HFFc6 (cell line): ENCODE data around the gene SYNGR1. TPM values are rescaled to one million over a fixed set of nuclear protein-coding genes. Genes with fewer than 3 reads are reported as not detected.
"Not testable (repeated sequence)": the region's sequence is repeated elsewhere in the genome, so short reads cannot be mapped to it uniquely, and the experiment has no call there.

Source experiments
- DNase-seq: peaks from one replicate; pipeline ENCODE4 v3.0.0-alpha.2; 2018
- H3K27ac Mint-ChIP-seq: 2 replicates; pipeline ENCODE4 v1.8.0; 2020; ENCODE audit warnings: mild to moderate bottlenecking, mixed read lengths
- H3K27me3 Mint-ChIP-seq: 2 replicates; pipeline ENCODE4 v1.8.0; 2021; ENCODE audit warnings: mild to moderate bottlenecking, moderate library complexity, mixed read lengths; ENCODE audit not compliant: insufficient read depth
- H3K36me3 Mint-ChIP-seq: 2 replicates; pipeline ENCODE4 v1.8.0; 2021; ENCODE audit warnings: low read depth, mixed read lengths
- H3K4me1 Mint-ChIP-seq: 2 replicates; pipeline ENCODE4 v1.8.0; 2020; ENCODE audit warnings: low read depth, mixed read lengths
- H3K4me3 Mint-ChIP-seq: 2 replicates; pipeline ENCODE4 v1.8.0; 2020; ENCODE audit warnings: mild to moderate bottlenecking, moderate library complexity, mixed read lengths
- H3K9me3 Mint-ChIP-seq: 2 replicates; pipeline ENCODE4 v1.8.0; 2020; ENCODE audit warnings: mild to moderate bottlenecking, mixed read lengths
- total RNA-seq, 6 experiments: library from RNA; stranded (reverse); fragmentation: NEBNext Ultra II Directional; extraction: Animal tissue kit (Norgen Biotek cat#: 25700); gene quantifications; 2 replicates in 1 of 6; 3 replicates in 5 of 6; pipeline ENCODE4 v1.2.3, GENCODE V29; 2021
- TF ChIP-seq, protein P1 (sequence below): fragments of 200-600 bp; sonication (generic); IDR thresholded peaks from 2 replicates; pipeline ENCODE4 v1.5.0; 2021; ENCODE audit warnings: antibody characterized with exemption, mild to moderate bottlenecking

Gene SYNGR1
- total RNA-seq, 6 experiments from 2014 or later, result 16.0 to 20.2 (median 18.5) TPM

- TF ChIP-seq, protein P1, sequence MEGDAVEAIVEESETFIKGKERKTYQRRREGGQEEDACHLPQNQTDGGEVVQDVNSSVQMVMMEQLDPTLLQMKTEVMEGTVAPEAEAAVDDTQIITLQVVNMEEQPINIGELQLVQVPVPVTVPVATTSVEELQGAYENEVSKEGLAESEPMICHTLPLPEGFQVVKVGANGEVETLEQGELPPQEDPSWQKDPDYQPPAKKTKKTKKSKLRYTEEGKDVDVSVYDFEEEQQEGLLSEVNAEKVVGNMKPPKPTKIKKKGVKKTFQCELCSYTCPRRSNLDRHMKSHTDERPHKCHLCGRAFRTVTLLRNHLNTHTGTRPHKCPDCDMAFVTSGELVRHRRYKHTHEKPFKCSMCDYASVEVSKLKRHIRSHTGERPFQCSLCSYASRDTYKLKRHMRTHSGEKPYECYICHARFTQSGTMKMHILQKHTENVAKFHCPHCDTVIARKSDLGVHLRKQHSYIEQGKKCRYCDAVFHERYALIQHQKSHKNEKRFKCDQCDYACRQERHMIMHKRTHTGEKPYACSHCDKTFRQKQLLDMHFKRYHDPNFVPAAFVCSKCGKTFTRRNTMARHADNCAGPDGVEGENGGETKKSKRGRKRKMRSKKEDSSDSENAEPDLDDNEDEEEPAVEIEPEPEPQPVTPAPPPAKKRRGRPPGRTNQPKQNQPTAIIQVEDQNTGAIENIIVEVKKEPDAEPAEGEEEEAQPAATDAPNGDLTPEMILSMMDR, result no peak
- peak overlapping the region; percentile 100 for H3K27ac Mint-ChIP-seq
- H3K4me3 Mint-ChIP-seq, result peak overlapping the region; percentile 100
- DNase-seq, result no peak
- H3K4me1 Mint-ChIP-seq, result peaks cover 44% of the 10 kb centered on the region
- H3K9me3 Mint-ChIP-seq, result peaks cover 14% of the 10 kb centered on the region
- peaks cover 31% of the 10 kb centered on the region for H3K27me3 Mint-ChIP-seq
- peaks cover 54% of the 10 kb centered on the region for H3K36me3 Mint-ChIP-seq
These were observed 31.1 kb upstream of the SYNGR1 start for GRCh38 chr22:39318507-39319283.

DNA sequence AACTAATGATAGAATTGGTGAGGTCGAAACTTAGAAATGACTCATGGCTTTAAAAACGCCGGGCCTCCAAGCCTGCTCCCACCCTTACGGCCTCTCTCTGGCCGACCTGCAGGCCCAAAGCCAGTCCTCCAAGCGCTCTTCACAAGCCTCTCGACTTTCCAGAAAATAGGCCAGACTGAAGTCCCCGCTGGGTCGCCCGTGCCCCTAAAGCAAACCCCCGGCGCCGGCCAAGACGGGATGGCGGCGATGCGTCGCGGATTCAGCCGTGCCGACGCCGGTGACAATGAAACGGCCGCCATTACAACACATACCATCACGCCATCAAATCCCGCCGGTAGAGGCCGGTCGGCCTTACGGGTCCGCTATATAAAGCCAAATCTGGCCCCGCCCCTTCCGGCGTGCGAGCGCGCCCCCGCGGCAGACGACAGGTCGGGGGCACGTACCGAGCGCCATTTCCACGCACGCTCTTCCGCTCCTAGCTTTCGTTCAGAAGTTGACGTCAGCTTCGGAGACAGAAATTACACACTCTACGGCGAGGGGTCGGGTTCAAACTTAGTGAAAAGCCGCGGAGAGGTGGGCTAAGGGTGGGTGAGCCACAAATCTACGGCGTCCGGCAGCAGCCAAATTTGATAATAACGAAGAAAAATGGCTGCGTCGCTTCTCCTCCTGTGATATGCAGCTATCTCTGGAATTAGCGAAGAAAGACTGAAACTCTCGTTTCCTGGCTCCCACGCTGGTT is 30.3 kb upstream of the SYNGR1 start, which contains the start of gene RPL3:
TSS of gene RPL3 (minus strand) at position 340 of the 739 bp plus-strand sequence. CDS start at position 314, 26 bp downstream.
- Mint-ChIP-seq H3K4me1 (peaks cover 41% of the 10 kb centered on the region), H3K27me3 (peaks cover 30% of the 10 kb centered on the region), H3K36me3 (peaks cover 50% of the 10 kb centered on the region), H3K27ac (peak within 1 kb of the TSS; percentile 100), H3K9me3 (peaks cover 14% of the 10 kb centered on the region), H3K4me3 (peak within 1 kb of the TSS; percentile 100)
- TF ChIP-seq, protein P1, result peak; percentile 54
- peak; percentile 97 for DNase-seq

- peaks cover 41% of the 10 kb centered on the region for H3K4me1 Mint-ChIP-seq
- H3K27me3 Mint-ChIP-seq, result peaks cover 28% of the 10 kb centered on the region
- H3K36me3 Mint-ChIP-seq, result peaks cover 38% of the 10 kb centered on the region
- peak overlapping the region; percentile 100 for H3K27ac Mint-ChIP-seq
- H3K4me3 Mint-ChIP-seq, result peak overlapping the region; percentile 100
- TF ChIP-seq, protein P1, result peak; percentile 6; the same call in 1 of the 2 replicates
- DNase-seq, result not testable (repeated sequence)
- peaks cover 14% of the 10 kb centered on the region for H3K9me3 Mint-ChIP-seq
These were observed 29.2 kb upstream of the SYNGR1 start for GRCh38 chr22:39320616-39321029.

DNA sequence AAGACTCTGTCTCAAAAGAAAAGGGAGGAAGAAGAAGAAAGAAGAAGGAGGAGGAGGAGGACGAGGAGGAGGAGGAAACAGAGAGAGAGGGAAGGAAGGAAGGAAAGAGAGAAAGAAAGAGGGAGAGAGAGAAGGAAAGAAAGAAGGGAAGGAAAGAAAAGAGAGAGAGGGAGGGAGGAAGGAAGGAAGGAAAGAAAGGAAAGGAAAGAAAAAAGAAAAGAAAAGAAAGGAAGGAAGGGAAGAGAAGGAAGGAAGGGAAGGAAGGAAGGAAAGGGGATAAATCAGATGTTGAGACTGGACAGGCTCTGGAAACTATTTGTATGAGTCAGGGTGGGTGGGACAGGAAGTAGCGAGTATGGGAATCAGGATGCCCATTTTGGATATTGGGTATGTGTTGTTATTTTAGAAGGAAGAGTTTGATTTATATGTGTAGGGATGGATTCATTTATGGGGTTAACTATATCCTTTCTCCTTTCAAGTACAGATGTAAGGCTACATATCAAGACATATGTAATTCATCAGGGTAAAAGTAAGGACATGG is 24.3 kb upstream of the SYNGR1 start:
- peaks cover 17% of the 10 kb centered on the region for H3K4me1 Mint-ChIP-seq

More for the DNA sequence above, 24.3 kb upstream of the SYNGR1 start:
- peaks cover 2% of the 10 kb centered on the region for H3K27me3 Mint-ChIP-seq
- peak; percentile 46 for DNase-seq
- no peaks in the 10 kb centered on the region for H3K9me3 Mint-ChIP-seq
- H3K4me3 Mint-ChIP-seq, result peak overlapping the region; percentile 4; the same call in 1 of the 2 replicates
- peak overlapping the region; percentile 60 for H3K27ac Mint-ChIP-seq
- TF ChIP-seq, protein P1, result no peak
- no peaks in the 10 kb centered on the region for H3K36me3 Mint-ChIP-seq
